Measurements from ENCODE around the gene TEKT2. TPM values are rescaled to one million over a fixed set of nuclear protein-coding genes. Genes with fewer than 3 reads are reported as not detected.

The TEKT2 gene
- total RNA-seq, 1 experiment from 2014 or later: 0.20 TPM

DNA sequence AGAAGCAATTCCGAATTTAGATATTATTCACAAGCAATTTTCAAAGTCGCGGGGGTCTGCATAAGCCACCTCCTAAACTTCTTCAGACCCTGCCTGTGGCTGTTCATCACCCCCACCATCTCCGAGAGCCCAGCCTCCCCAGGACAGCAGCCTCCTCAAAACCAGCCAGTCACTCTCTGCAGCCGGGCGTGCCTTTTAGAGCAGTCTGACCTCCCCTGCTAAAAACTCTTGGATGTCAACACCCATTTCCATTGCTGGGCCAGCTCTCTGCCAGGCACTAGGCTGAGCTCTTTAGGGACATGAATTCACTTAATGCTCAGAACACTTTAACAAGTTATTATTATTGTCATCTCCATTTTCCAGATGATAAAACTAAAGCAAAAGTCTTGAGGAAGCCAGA is 16.5 kb downstream of the TEKT2 start:
- no peak overlapping the region for H3K14ac ChIP-seq (ENCODE audit: insufficient read depth, low read length)
- no peak overlapping the region for H4K8ac ChIP-seq (replicated peaks; ENCODE audit: insufficient read length, low read depth, low read length)
- H3K18ac ChIP-seq (ENCODE audit: insufficient read length, low read depth, low read length): no peak overlapping the region
- H2BK20ac ChIP-seq (ENCODE audit: low read depth, low read length, poor library complexity, severe bottlenecking): no peak overlapping the region
- H3K9me3 ChIP-seq (ENCODE audit: control insufficient read depth, low read depth, low read length): no peaks in the 10 kb centered on the region
- no peaks in the 10 kb centered on the region for H3K27me3 ChIP-seq (ENCODE audit: insufficient read depth, low read length)
- no peaks in the 10 kb centered on the region for H3K79me2 ChIP-seq (ENCODE audit: insufficient read depth, low read length)
- H3K27ac Mint-ChIP-seq: no peak overlapping the region
- no peaks in the 10 kb centered on the region for H3K27me3 Mint-ChIP-seq (ENCODE audit: low read depth)
- no peak overlapping the region for H4K91ac ChIP-seq (ENCODE audit: insufficient read length, low read depth, low read length)
- no peak overlapping the region for H3K4ac ChIP-seq (ENCODE audit: low read depth, low read length)
- no peak overlapping the region for H2BK120ac ChIP-seq (ENCODE audit: low read depth, low read length, poor library complexity, severe bottlenecking)
- H3K4me2 ChIP-seq (ENCODE audit: insufficient read depth, insufficient read length, low read length): no peak overlapping the region
- H3K9ac ChIP-seq (ENCODE audit: extremely low read depth, insufficient read length, low read length): no peak overlapping the region
- H3K9me3 Mint-ChIP-seq: no peaks in the 10 kb centered on the region
- no peak overlapping the region for H2BK5ac ChIP-seq (ENCODE audit: insufficient read length, low read length)
- no peaks in the 10 kb centered on the region for H4K20me1 ChIP-seq (ENCODE audit: control insufficient read depth, insufficient read depth, insufficient read length)
- no peak overlapping the region for H2AK5ac ChIP-seq (ENCODE audit: insufficient read length, low read length)
- H3K4me1 Mint-ChIP-seq: peaks cover 16 to 19% of the 10 kb centered on the region in 2 experiments
- DNase-seq: no peak
- peaks cover 0 to 5% (median 0%) of the 10 kb centered on the region in 3 experiments; a peak in 1 of 7 replicates for H3K36me3 Mint-ChIP-seq (ENCODE audit: insufficient read depth in 1 of 3, low read depth in 3 of 3)
- H2AFZ ChIP-seq (ENCODE audit: low read length): no peak overlapping the region
- H3T11ph ChIP-seq (ENCODE audit: low read length): no peak overlapping the region
- no peak overlapping the region for H3K23ac ChIP-seq (ENCODE audit: insufficient read length, low read depth, low read length)
- no peak overlapping the region for H4K5ac ChIP-seq (ENCODE audit: insufficient read length, low read depth, low read length)
- no peaks in the 10 kb centered on the region for H3K23me2 ChIP-seq (ENCODE audit: insufficient read length, low read depth, low read length, poor library complexity, severe bottlenecking)
- TF ChIP-seq, protein P1, sequence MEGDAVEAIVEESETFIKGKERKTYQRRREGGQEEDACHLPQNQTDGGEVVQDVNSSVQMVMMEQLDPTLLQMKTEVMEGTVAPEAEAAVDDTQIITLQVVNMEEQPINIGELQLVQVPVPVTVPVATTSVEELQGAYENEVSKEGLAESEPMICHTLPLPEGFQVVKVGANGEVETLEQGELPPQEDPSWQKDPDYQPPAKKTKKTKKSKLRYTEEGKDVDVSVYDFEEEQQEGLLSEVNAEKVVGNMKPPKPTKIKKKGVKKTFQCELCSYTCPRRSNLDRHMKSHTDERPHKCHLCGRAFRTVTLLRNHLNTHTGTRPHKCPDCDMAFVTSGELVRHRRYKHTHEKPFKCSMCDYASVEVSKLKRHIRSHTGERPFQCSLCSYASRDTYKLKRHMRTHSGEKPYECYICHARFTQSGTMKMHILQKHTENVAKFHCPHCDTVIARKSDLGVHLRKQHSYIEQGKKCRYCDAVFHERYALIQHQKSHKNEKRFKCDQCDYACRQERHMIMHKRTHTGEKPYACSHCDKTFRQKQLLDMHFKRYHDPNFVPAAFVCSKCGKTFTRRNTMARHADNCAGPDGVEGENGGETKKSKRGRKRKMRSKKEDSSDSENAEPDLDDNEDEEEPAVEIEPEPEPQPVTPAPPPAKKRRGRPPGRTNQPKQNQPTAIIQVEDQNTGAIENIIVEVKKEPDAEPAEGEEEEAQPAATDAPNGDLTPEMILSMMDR (conservative IDR thresholded peaks at IDR 0.05): no peak
- H3K4me1 ChIP-seq (ENCODE audit: insufficient read depth, low read length): no peaks in the 10 kb centered on the region
- no peak overlapping the region for H2BK12ac ChIP-seq (ENCODE audit: insufficient read length, low read depth, low read length)
- no peaks in the 10 kb centered on the region for H3K79me1 ChIP-seq (ENCODE audit: insufficient read depth, low read depth, low read length, poor library complexity, severe bottlenecking)
- no peak overlapping the region for H3K27ac ChIP-seq (ENCODE audit: insufficient read length, low read depth, low read length)
- no peak overlapping the region for H3K4me3 Mint-ChIP-seq
- WGBS (ENCODE audit: extremely low coverage, insufficient read length, low lambda C conversion rate): no CpG with 5 or more reads among the region's 6 CpGs
- no peak overlapping the region for H3K56ac ChIP-seq (ENCODE audit: insufficient read length, low read depth, low read length)
- no peak overlapping the region for H2BK15ac ChIP-seq (ENCODE audit: low read depth, low read length)

Measured in H9 (cell line).